ENCODE data around the gene TBC1D1.

GRCh38 chr4:38100474-38101255 is 209.8 kb downstream of the TBC1D1 start:
- TF ChIP-seq, protein P1, sequence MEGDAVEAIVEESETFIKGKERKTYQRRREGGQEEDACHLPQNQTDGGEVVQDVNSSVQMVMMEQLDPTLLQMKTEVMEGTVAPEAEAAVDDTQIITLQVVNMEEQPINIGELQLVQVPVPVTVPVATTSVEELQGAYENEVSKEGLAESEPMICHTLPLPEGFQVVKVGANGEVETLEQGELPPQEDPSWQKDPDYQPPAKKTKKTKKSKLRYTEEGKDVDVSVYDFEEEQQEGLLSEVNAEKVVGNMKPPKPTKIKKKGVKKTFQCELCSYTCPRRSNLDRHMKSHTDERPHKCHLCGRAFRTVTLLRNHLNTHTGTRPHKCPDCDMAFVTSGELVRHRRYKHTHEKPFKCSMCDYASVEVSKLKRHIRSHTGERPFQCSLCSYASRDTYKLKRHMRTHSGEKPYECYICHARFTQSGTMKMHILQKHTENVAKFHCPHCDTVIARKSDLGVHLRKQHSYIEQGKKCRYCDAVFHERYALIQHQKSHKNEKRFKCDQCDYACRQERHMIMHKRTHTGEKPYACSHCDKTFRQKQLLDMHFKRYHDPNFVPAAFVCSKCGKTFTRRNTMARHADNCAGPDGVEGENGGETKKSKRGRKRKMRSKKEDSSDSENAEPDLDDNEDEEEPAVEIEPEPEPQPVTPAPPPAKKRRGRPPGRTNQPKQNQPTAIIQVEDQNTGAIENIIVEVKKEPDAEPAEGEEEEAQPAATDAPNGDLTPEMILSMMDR (IDR thresholded peaks at IDR 0.05) = no peak
- TF ChIP-seq REST (IDR thresholded peaks at IDR 0.05; ENCODE audit: insufficient read depth in 1 of 2, low read depth in 2 of 2, low read length in 1 of 2) = no peak
- TF ChIP-seq POLR2AphosphoS5 (IDR thresholded peaks at IDR 0.05; ENCODE audit: low read depth, low read length) = no peak
- TF ChIP-seq SIN3A (IDR thresholded peaks at IDR 0.05; ENCODE audit: borderline replicate concordance, insufficient read depth, low read depth, low read length) = no peak
